GM18517 (cell line): Measurements from ENCODE around the gene PXDN.
"Not testable (repeated sequence)": the region's sequence is repeated elsewhere in the genome, so short reads cannot be mapped to it uniquely, and the experiment has no call there.

ENCODE experiments used
- ATAC-seq: cut with Tn5 transposase; IDR thresholded peaks from one replicate; pipeline ENCODE4 v1.9.1; 2021; ENCODE audit warnings: mild to moderate bottlenecking, moderate library complexity; ENCODE audit not compliant: unreplicated experiment

Gene PXDN

GRCh38 chr2:1727796-1728474 is 16.4 kb downstream of the PXDN start:
- no peak for ATAC-seq

DNA sequence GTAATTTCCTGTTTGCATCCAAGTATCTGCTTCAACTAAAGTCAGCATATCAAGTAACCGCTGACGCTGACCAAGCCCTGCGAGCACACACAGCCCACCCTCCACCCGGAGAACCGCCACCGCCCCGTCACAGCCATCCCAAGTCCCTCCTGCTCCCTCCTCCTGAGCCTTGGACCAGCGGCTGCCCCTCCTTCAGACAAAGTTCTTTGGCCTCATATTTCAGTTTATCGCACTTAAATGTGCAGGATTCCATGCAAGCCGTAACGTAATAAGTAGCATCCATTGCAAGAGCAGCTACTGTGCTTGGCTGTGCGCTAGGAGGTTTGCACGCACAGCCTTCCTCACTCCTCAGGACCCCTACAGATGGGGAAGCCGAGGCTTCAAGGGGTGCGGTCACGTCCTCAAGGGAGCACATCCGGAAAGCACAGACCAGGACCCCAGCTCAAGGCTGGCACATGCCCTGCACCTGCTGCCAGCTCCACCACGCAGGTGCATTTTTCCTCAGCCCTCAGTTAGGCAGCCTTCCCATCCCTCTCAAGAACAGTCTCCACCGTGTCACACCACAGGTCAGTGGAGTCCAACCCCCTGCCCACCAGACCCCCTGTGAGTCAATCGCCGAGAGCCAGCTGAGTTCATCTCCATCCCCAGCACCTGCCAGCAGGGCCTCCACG is 17.1 kb downstream of the PXDN start:
- no peak for ATAC-seq

DNA sequence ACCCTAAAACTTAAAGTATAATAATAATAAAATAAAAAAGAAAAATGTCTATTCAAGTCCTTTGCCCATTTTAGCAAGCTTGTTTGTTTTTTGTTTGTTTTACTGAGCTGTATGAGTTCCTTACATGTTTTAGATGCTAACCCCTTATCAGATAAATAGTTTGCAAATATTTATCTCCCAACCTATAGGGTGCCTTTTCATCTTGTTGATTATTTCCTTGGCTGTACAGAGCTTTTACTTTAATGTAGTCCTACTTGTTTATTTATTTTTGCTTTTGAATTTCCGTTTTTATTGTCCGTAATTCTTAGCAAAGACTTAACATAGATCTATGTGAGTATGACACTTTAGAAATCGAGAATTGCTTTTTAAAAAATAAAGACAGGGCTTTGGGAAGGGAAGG is 17.8 kb downstream of the PXDN start:
- no peak for ATAC-seq

DNA sequence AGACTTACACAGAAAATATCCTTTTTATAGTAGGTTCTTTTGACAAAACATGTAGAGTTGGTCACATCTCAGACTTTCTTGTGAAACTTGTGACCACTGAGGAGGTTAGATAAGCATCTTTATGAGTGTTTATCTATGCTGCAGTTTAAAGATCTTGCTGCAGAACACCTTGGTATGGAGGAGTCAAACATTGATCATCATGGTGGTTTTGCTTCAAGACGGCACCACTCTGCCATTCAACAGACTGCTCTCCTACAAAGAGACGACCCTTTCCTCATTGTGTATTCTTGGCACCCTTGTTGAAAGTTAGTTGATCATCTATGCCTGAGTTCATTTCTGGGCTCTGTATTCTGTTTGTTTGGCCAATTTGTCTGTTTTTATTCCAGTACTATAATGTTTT is 20.0 kb downstream of the PXDN start:
- not testable (repeated sequence) for ATAC-seq

DNA sequence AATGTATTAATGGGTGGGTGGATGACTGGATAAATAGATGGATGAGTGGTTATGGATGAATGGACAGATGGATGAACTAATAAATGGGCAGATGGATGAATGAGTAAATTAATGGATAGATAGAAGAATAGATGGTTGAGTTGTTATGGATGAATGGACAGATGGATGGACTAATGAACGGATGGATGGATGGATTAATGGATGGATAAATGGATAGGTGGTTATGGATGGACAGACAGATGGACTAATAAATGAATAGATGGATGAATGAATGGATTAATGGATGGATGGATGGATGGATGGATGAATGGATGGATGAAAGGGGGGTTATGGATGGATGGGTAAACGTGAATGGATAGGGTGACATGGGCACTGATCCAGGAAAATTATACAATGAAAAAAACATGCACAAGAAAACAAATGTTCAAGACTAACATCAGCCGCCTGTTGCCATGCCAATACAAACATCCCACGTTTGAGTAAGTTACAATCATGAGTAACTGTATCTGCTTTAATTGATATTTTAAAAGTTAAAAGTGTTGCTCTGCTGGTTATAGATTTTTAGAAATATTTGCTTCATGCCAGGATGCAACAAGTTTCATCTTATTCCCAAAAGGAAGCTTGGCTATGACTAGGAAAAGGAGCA is 20.8 kb downstream of the PXDN start:
- ATAC-seq = no peak

DNA sequence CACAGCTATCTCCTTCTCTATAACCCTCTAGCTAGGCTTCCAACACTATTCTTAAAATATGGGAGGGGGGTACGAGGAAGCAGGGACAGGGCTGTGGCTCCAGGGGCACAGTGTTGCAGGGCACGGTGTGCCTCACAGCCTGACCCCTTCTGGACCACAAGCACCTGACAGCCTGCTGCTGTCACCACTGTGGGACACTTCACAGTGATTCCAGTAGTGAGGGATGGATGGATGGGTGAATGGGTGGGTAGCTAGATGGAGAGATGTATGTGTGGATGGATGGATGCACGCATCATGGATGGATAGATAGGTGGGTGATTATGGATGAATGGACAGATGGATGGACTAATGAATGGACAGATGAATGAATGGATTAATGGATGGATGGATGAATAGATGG is 21.6 kb downstream of the PXDN start:
- no peak for ATAC-seq

GRCh38 chr2:1721706-1722646 is 22.3 kb downstream of the PXDN start:
- no peak for ATAC-seq

- ATAC-seq = no peak
These were observed 25.7 kb downstream of the PXDN start for GRCh38 chr2:1718339-1719220.

GRCh38 chr2:1717113-1717512 is 27.2 kb downstream of the PXDN start:
- no peak for ATAC-seq

GRCh38 chr2:1716441-1716840 is 27.9 kb downstream of the PXDN start:
- no peak for ATAC-seq

DNA sequence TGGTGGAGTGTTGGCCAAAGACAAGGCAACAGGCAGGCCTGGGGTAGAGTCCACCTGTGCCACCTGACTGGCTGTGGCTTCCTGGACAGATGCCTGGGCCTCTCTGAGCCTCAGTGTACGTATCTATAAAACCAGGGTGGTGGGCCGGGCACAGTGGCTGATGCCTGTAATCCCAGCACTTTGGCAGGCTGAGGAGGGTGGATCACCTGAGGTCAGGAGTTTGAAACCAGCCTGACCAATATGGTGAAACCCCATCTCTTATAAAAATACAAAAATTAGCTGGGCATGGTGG is 28.4 kb downstream of the PXDN start:
- not testable (repeated sequence) for ATAC-seq

GRCh38 chr2:1715184-1716013 is 28.9 kb downstream of the PXDN start:
- ATAC-seq = no peak

GRCh38 chr2:1714291-1715064 is 29.8 kb downstream of the PXDN start:
- no peak for ATAC-seq

DNA sequence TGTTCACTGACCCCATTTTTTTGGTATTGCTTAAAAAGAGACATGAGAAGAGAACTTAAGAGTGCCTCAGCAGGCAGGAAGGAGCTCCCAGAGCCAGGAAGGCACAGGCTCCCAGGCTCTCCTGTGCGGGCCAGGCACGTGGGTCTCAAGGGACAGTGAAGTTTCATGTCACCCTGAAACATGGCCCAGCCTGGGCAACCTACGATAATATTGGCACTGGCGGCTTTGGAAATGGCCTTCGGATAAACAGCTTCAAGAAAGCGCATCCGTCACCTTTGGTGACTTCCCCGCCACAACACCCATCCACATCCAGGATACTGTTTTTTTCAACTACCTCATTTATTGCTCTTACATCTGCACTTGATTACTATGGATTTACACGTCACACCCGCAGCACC is 30.5 kb downstream of the PXDN start:
- ATAC-seq = no peak

- no peak for ATAC-seq
These were observed 31.0 kb downstream of the PXDN start for GRCh38 chr2:1713142-1713838.

DNA sequence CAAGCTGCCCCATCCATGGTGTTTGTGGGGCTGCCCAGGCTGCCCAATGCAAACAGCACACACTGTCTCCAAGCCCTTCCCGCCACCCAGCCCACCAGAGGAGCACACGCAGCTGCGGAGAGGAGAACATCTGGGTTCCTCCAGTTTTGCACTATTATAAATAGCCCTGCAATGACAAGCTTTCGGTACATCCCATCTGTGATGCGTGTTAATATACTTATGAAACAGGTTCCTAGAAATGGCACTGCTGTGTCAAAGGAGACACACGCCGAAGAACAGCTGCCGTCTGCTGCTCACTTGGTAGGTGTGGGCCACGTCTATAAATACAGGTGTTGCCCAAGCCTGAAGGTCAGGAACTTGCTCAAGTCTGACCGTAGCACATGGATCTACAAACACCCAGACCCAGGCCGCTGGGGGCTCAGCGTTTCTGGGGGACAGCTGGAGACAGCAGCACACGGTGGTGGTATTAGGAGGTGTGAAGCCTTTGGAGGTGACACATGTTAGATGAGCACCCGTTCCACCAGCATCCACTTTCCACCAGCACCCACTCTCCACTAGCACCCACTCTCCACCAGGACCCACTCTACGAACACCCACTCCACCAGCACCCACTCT is 34.3 kb downstream of the PXDN start:
- no peak for ATAC-seq

- ATAC-seq = no peak
These were observed 35.0 kb downstream of the PXDN start for GRCh38 chr2:1709335-1709605.
